SIG-M5 (cell line): ENCODE measurements around the gene GET3.
A peak's percentile ranks its signal among the peaks of the same experiment; 100 is the strongest.
"Not testable (repeated sequence)": the region's sequence is repeated elsewhere in the genome, so short reads cannot be mapped to it uniquely, and the experiment has no call there.

ENCODE experiments used
- DNase-seq: peaks from one replicate; lab custom pipeline; 2025; lab: John Stamatoyannopoulos, UW

GET3 gene

GRCh38 chr19:12736995-12737834 lies at the start of gene GET3:
Gene GET3, plus strand, starts transcription at chr19:12737497. Its CDS starts 9 bp downstream, at chr19:12737506.
- peak; percentile 95 for DNase-seq

- no peak for DNase-seq
Measured at GRCh38 chr19:12689012-12689411, 48.3 kb upstream of the GET3 start.

DNA sequence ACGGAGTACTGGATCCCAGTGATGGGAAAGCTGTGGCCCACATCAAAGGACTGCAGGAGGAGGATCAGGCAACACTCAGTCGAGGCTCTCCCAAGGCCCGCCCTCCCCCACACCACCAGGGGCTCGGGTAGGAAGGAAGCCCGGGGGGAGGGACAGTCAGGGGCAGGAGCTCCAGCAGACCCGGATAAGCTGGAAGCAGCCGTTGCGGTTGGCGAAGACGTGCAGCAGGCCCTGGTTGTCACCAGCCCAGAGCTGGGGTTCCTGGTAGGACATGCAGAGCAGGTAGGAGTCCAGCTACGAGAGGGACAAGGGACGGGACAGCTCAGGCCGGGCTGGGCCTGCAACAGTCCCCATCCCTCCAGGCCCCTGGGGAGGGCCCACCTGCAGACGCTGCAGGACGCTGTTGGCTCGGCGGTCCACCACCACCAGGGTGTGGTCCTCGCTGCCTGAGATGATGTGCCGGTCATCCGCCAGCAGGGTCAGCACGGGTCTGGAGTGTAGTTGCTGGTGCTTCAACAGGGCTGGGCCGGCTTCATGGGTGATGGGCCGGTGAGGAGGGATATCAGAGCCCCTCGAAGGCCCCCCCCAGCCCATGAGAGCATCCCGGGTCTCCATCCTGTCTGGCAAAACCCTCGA lies 47.6 kb upstream of the GET3 start:
- no peak for DNase-seq

- no peak for DNase-seq
Measured at GRCh38 chr19:12692960-12693359, 44.3 kb upstream of the GET3 start.

DNA sequence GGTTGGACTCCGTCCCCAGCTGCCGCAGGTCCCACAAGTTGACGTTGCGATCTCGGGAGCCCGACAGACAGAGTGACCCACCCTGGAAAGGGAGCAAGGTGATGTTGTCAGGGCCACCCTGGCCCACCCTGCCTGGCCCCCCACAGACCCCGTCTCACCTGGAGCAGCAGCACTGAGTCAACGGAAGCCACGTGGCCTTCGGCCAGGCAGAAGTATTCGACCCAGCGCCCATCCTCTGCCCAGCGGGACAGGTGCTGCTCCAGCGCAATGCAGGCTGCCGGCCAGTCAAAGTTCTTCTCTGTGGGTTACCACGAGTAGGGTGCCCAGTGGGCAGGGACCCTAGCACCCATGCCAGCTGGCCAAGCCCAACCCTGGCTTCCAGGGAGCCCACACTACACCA lies 42.7 kb upstream of the GET3 start:
- DNase-seq = no peak

- no peak for DNase-seq
Measured at GRCh38 chr19:12695096-12695495, 42.2 kb upstream of the GET3 start.

DNA sequence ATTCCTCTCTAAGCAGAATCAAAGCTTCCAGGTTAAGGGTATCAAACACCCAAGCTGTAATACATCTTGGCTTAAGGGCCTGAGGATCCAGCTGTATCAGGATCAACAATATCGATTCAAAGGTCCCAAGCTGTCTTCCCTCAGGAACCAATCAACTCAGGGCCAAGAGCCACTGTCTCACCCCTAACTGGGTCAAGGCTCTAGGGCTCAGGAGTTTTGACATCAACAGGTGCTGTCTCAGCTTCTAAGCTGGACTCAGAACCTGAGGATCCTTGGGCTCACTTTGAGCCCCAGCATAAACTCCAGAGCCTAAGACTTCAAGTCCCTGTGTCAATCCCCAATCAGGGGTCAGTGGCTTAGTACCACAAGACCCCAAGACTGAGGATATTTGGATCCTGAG lies 41.8 kb upstream of the GET3 start:
- no peak for DNase-seq

- DNase-seq = no peak
Measured at GRCh38 chr19:12695997-12696365, 41.3 kb upstream of the GET3 start.

GRCh38 chr19:12696366-12697335 lies 40.6 kb upstream of the GET3 start, which contains the start of gene FBXW9:
Gene FBXW9, minus strand, starts transcription at chr19:12696631. Its CDS starts 50 bp downstream, at chr19:12696581.
- DNase-seq = peak; percentile 87

DNA sequence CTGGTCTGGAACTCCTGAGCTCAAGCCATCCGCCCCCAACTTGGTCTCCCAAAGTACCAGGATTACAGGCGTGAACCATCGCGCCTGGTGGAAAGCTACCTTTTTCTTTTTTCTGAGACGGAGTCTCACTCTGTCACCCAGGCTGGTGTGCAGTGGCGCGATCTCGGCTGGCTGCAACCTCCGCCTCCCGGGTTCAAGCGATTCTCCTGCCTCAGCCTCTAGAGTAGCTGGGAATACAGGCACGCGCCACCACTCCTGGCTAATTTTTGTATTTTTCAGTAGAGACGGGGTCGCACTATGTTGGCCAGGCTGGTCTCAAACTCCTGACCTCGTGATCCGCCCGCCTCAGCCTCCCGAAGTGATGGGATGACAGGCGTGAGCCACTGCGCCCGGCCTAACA lies 39.9 kb upstream of the GET3 start:
- not testable (repeated sequence) for DNase-seq

GRCh38 chr19:12698138-12698537 lies 39.2 kb upstream of the GET3 start:
- DNase-seq = no peak

GRCh38 chr19:12701596-12702282 lies 35.6 kb upstream of the GET3 start:
- DNase-seq = no peak

DNA sequence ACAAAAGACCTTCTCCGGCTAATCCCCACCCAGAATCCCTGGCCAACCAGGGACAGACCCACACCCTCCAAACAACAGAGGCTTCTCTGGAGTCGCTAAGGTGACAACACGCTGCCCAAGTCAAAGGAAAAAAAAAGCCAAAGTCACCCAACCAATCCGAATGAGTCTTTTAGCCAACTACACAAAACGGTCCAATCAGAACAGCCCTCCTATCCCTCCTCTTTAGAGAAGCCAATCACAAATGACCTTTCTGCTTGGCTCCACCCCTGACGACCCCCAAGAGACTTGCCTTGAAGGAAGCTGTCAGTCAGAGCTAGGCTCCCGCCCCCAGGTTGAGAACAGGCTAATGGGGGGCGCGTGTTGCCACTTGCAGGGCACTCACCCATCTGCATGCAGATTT lies 34.3 kb upstream of the GET3 start:
- DNase-seq = no peak

DNA sequence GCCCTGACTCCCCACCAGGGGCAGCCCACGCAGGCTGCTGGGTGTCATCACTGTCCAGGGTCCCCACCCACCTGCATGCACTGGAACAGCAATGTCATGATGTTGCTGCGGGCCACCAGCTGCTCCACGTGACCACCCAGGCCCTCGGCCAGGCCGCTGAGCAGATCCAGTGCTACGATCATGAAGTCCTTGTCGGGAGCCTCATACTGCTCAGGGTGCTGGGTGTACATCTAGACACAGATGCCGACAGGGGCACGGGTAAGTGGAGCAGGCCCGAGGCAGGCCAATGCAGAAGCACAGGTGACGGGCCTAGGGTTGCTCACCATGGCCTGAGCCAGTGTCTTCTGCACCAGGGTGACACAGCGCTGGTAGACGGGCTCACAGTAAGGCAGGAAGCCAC lies 32.1 kb upstream of the GET3 start:
- no peak for DNase-seq

DNA sequence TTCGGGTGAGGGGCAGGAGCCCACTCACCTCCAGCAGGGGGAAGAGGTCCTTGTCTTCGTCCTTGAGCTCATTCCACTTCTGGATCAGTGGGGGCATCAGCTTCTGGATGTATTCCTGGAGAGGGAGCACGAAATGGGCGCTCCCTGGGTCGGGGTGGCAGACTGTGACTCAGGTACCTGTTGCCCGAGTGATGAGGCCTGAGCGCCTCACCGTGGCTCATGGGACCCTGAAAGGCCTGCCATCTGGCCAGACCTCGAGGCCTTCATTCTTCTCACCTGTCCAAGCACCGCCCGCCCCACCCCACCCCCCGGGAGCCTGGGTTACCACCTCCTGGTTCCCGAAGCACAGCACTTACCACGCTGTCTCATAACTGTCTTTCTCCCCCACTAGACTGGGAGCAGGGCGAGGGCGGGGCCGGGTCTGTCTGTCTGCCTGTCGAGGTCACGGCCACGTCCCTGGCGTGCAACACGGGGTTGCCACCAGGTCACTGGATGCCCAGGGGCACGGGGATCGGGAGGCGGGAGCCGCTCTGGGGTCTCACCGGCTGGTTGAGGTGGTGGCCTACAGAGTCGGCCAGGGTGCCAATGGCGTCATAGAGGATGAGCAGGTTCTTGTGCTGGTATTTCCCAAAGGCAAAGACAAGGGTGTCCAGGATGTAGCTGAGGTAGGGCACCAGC lies 31.5 kb upstream of the GET3 start:
- DNase-seq = no peak

DNA sequence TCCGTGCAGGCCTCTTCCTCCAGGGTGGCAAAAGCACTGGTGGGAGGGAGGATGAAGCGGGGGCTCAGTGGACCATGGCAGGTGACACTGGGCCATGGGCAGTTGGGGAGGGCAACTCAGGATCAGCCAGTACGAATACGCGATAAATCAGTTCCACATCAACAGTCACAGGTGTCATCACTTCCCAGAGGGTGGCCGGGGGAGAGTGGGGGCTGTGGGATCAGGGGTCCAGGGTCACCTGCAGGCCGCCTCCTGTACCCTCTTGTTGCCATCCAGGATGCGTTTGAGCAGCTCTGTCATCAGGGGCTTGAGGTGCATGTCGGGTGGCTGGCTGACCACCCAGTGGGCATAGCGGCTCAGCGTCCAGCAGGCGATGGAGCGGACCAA lies 31.0 kb upstream of the GET3 start:
- no peak for DNase-seq

- no peak for DNase-seq
Measured at GRCh38 chr19:12708641-12709040, 28.7 kb upstream of the GET3 start.

DNA sequence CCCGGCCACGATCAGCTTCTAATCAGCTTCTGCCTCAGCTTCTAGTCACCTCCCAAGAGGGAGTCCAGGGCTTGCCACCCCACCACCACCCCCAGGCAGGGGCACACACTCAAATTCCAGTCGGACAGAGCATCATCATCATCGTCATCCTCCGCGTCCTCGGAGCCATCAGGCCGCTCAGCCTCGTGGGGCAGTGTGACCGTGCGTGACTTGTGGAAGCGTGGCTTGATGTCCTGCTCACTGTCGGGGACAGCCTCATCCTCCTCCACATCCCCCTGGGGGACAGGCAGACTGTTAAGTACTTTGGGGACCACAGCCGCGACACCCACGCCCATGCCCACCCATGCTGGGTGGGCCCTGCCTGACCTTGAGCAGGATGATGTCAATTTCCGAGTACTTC lies 26.1 kb upstream of the GET3 start:
- DNase-seq = no peak

DNA sequence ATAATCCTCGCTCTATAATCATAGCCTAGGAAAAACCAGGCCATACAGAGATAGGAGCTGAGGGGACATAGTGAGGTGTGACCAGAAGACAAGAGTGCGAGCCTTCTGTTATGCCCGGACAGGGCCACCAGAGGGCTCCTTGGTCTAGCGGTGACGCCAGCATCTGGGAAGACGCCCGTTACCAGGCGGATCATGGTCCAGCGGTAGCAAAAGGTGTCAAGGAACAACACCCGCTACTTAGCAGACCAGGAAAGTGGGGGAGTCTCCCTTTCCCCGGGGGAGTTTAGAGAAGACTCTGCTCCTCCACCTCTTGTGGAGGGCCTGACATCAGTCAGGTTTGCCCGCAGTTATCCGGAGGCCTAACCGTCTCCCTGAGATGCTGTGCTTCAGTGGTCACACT lies 25.2 kb upstream of the GET3 start:
- DNase-seq = not testable (repeated sequence)

DNA sequence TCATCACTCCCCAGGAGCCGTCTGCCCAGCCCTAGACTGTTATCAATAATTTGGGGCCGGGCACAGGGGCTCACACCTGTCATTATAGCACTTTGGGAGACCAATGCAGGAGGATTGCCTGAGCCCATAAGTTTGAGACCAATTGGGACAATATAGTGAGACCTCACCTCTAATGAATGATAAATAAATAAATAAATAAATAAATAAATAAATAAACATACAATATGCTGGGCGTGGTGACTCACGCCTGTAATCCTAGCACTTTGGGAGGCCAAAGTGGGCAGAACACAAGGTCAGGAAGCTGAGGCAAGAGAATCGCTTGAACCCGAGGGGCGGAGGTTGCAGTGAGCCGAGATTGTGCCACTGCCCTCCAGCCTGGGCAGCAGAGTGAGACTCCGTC lies 24.0 kb upstream of the GET3 start:
- DNase-seq = not testable (repeated sequence)

GRCh38 chr19:12715102-12715501 lies 22.2 kb upstream of the GET3 start:
- DNase-seq = no peak
